AG09319 (cell line): ENCODE data around the gene NOL3.

ENCODE experiments used
- DNase-seq: peaks from one replicate; pipeline ENCODE4 v3.0.0-alpha.2; 2010; ENCODE audit warnings: low read depth; ENCODE audit errors: extremely low read depth
- CTCF ChIP-seq: IDR thresholded peaks from 2 replicates; pipeline ENCODE4 v1.5.1; 2011; ENCODE audit warnings: low read depth, mild to moderate bottlenecking, inconsistent platforms, low read length, moderate library complexity

NOL3 gene

DNA sequence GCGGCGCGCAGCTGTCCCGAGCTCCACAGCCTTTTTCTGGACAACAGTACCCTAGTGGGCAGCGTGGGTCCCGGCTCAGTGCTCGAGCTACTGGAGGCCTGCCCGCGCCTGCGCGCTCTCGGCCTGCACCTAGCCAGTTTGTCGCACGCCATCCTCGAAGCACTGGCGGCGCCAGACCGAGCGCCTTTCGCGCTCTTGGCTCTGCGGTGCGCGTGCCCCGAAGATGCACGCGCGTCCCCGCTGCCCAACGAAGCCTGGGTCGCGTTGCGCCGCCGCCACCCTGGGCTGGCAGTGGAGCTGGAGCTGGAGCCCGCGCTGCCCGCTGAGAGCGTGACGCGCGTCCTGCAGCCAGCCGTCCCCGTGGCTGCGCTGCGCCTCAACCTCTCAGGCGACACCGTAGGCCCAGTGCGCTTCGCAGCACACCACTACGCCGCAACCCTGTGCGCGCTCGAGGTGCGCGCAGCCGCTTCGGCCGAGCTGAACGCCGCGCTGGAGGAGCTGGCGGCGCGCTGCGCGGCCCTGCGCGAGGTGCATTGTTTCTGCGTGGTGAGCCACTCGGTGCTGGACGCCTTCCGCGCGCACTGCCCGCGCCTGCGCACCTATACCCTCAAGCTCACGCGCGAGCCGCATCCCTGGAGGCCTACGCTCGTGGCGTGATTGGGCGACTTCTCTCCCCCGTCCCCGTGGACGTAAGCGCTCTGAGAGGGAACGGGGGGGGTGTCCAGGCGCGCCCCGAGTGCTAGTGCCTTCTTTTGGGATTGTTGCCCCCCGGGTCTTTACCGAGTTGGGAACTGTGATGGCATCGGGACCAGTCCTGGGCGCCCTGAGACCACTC lies 7.0 kb upstream of the NOL3 start:
- no peak for TF ChIP-seq CTCF
- no peak for DNase-seq

DNA sequence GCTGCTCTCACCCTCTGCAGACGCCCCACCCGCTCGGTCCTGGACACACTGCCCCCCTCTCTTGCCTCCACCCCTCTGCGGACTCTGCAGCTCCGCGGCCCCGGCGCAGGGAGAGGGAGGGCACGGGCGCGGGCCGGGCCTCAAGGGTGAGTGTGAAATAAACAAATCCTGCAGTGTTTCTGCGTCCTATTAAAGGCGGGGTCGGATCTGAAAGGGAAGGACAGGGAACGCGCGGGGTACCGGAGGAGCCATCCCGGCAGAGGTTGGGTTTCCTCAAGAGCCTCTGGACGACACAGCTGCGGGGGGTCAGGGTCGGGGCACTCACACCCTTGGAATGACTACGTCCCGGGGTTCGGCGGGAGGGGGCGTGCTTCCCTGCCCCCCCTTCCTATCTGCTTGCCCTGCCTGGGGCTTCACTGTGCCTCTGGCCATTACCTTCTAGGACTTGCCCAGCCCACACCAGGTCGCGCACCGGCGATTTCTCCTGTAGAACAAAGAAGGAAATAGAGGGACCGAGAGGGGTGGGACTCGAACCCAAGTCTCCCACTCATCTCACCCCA lies 6.3 kb upstream of the NOL3 start:
- no peak for DNase-seq
- TF ChIP-seq CTCF: no peak

- no peak for TF ChIP-seq CTCF
- no peak for DNase-seq
Observed at GRCh38 chr16:67164599-67165061, 5.7 kb upstream of the NOL3 start, which contains the start of gene HSF4. Gene HSF4, plus strand, starts transcription at chr16:67164745. Its CDS starts 67 bp downstream, at chr16:67164812.

DNA sequence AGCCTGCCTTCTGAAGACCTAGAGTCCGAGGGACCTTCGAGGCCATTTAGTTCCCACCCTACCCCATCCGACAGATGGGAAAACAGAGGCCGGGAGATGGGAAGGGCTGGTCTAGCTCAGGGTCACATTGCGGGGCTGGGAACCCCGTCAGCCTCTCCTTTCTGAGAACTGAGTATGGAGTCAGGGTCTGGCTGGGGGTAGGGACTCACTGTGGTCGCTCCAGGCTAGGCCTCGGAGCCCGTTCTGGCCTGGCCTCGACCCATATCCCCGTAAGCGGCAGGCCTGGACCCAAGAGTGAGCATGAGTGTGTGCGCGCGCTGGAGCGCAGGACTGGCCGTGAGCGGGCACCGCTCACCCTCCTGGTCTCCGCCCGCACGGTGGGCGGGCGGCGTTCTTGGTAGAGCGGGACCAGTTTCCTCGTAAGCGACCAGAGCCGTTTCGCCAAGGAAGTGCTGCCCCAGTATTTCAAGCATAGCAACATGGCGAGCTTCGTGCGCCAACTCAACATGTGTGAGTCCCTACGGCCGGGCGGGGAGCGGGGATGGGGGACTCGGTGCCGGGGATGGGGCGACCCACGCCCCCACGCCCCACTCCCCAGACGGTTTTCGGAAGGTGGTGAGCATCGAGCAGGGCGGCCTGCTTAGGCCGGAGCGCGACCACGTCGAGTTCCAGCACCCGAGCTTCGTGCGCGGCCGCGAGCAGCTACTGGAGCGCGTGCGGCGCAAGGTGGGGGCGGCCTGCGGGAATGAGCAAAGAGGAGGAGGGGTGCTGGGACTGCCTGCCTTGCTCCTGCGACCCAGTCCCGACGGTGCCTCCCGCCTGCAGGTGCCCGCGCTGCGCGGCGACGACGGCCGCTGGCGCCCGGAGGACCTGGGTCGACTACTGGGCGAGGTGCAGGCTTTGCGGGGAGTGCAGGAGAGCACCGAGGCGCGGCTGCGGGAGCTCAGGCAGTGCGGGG lies 4.9 kb upstream of the NOL3 start:
- no peak for TF ChIP-seq CTCF
- DNase-seq: no peak

DNA sequence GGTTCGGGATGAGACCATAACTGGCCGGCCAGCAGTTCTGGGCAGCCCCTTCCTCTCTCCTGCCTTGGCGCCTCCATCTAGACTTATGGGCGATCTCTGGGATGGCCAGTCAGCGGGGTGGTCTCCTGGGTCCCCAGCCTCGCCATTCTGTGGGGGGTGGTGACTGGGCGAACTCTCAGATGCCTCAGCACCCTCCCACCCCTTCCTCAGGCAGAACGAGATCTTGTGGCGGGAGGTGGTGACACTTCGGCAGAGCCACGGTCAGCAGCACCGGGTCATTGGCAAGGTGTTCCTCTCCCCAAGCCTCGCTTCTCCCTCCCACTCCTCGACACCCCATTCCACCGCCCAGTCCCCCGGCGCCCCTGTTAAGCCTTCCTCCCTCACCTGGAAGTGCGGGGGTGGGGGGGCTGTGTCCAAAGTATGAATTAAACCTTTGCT lies 4.2 kb upstream of the NOL3 start:
- TF ChIP-seq CTCF: no peak
- DNase-seq: no peak

- TF ChIP-seq CTCF: no peak
- DNase-seq: no peak
Observed at GRCh38 chr16:67166598-67167168, 3.7 kb upstream of the NOL3 start.
